Measurements from ENCODE around the gene GPX2. TPM values are rescaled to one million over a fixed set of nuclear protein-coding genes. Genes with fewer than 3 reads are reported as not detected.

Gene GPX2
- total RNA-seq, 1 experiment from 2014 or later: 188 TPM

DNA sequence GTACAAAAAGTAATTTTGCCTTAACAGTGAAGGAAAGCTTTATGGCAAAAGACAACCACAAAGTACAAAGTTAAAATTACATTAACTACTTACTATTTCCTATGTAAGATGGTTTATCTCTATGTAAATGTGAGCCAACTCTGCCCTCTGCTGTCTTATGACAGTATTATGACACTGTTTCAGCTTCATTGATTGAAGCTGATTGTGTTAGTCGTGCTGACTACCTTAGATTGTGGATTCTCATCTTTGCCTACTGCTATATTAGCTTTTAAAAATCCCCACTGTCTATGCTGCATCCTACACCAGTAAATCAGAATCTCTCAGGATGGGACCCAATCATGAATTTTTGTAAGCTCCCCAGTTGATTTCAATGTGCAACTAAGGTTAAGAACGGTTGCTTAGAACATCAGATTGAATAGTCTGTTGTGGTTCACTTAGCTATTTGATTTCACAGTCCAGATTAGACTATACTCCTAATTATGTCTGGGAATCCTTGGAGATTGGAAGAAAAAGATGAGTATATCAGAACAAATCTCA is 50.6 kb downstream of the GPX2 start:
- TF ChIP-seq, protein P1, sequence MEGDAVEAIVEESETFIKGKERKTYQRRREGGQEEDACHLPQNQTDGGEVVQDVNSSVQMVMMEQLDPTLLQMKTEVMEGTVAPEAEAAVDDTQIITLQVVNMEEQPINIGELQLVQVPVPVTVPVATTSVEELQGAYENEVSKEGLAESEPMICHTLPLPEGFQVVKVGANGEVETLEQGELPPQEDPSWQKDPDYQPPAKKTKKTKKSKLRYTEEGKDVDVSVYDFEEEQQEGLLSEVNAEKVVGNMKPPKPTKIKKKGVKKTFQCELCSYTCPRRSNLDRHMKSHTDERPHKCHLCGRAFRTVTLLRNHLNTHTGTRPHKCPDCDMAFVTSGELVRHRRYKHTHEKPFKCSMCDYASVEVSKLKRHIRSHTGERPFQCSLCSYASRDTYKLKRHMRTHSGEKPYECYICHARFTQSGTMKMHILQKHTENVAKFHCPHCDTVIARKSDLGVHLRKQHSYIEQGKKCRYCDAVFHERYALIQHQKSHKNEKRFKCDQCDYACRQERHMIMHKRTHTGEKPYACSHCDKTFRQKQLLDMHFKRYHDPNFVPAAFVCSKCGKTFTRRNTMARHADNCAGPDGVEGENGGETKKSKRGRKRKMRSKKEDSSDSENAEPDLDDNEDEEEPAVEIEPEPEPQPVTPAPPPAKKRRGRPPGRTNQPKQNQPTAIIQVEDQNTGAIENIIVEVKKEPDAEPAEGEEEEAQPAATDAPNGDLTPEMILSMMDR (IDR thresholded peaks at IDR 0.05; ENCODE audit: unreplicated experiment): no peak
- Mint-ChIP-seq H3K4me1 (ENCODE audit: low read depth, unreplicated experiment) (no peaks in the 10 kb centered on the region), H3K4me3 (ENCODE audit: low read depth, unreplicated experiment) (no peak overlapping the region), H3K27ac (ENCODE audit: unreplicated experiment) (no peak overlapping the region), H3K36me3 (ENCODE audit: insufficient read depth, unreplicated experiment) (no peaks in the 10 kb centered on the region), H3K27me3 (ENCODE audit: unreplicated experiment) (peaks cover 45% of the 10 kb centered on the region), H3K9me3 (ENCODE audit: low read depth, unreplicated experiment) (no peaks in the 10 kb centered on the region)
- BruUV-seq (replicated peaks): no TSS peak
- DNase-seq: peak; percentile 40
- CTCF ChIA-PET: interaction anchor here (0.7 to 4.8 kb wide), 14 partner anchors 9 to 262 kb away, joined by 3 to 53 read pairs (median 4); no protein-coding TSS in a partner anchor
- intact Hi-C loops (cut with micrococcal nuclease; ENCODE audit: unreplicated experiment): loop anchor here (2.0 to 5.0 kb wide), 4 partner anchors 69 to 220 kb away; no protein-coding TSS in a partner anchor

DNA sequence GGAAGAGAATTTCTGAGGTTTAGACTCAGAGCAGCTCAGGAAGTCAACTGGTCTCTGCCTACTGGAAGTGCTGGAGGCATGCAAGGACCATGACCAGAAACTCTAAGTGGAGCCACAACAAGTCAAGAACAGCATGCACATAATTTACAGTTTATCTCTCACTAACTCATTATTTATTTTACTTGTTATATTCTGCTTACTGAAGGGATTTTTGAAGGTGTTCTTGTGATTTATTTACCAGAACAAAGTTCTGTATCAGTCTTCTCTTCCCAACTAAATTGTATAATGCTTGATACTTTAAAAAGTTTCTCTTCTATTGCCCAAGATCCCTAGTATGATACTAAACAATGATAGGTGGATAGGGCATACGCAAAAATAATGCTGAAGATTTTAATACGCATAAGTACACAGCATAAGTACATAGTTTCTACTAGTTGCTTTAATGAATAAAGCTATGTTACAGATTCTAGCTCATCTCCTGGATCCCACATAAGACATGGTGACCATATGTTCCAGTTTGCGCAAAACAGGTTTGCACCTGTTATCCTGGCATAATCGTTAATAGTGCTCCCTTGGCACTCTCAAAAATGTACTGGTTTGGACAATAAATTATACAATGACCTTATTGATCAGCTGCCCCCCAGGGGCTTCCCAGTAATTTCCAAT is 51.2 kb downstream of the GPX2 start:
- no TSS peak for BruUV-seq (replicated peaks)
- DNase-seq: no peak
- no peak overlapping the region for H3K27ac Mint-ChIP-seq (ENCODE audit: unreplicated experiment)
- H3K4me3 Mint-ChIP-seq (ENCODE audit: low read depth, unreplicated experiment): no peak overlapping the region
- no peaks in the 10 kb centered on the region for H3K9me3 Mint-ChIP-seq (ENCODE audit: low read depth, unreplicated experiment)
- peaks cover 45% of the 10 kb centered on the region for H3K27me3 Mint-ChIP-seq (ENCODE audit: unreplicated experiment)
- no peaks in the 10 kb centered on the region for H3K4me1 Mint-ChIP-seq (ENCODE audit: low read depth, unreplicated experiment)
- TF ChIP-seq, protein P1 (IDR thresholded peaks at IDR 0.05; ENCODE audit: unreplicated experiment): no peak
- intact Hi-C loops (cut with micrococcal nuclease; ENCODE audit: unreplicated experiment): loop anchor here (2.0 to 5.0 kb wide), 3 partner anchors 69 to 219 kb away; no protein-coding TSS in a partner anchor
- H3K36me3 Mint-ChIP-seq (ENCODE audit: insufficient read depth, unreplicated experiment): no peaks in the 10 kb centered on the region
- CTCF ChIA-PET: interaction anchor here (0.8 to 4.8 kb wide), 11 partner anchors 9 to 262 kb away, joined by 3 to 53 read pairs (median 4); no protein-coding TSS in a partner anchor

DNA sequence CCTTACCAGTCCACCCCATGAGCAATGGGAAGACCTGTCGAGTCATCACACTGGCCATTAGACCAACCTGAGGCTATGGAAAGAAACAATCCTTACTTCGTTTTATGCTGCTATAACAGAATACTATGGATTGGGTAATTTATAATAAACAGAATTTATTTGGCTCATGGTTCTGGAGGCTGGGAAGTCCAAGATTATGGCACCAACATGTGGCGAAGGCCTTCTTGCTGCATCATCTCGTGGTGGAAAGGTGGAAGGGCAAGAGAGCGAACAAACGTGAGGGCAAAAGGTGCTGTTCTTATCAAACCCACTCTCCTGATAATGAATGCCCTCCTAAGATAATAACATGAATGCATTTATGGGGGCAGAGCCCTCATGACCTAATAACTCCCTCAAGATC is 53.2 kb downstream of the GPX2 start:
- Mint-ChIP-seq H3K27ac (ENCODE audit: unreplicated experiment) (no peak overlapping the region), H3K27me3 (ENCODE audit: unreplicated experiment) (peaks cover 63% of the 10 kb centered on the region), H3K36me3 (ENCODE audit: insufficient read depth, unreplicated experiment) (no peaks in the 10 kb centered on the region), H3K4me1 (ENCODE audit: low read depth, unreplicated experiment) (no peaks in the 10 kb centered on the region), H3K9me3 (ENCODE audit: low read depth, unreplicated experiment) (no peaks in the 10 kb centered on the region), H3K4me3 (ENCODE audit: low read depth, unreplicated experiment) (no peak overlapping the region)
- TF ChIP-seq, protein P1 (IDR thresholded peaks at IDR 0.05; ENCODE audit: unreplicated experiment): no peak
- no TSS peak for BruUV-seq (replicated peaks)
- intact Hi-C loops (cut with micrococcal nuclease; ENCODE audit: unreplicated experiment): loop anchor here (10.0 kb wide), 1 partner anchor 345 kb away; the partner anchor contains the start of genes HSPA2 and PPP1R36
- CTCF ChIA-PET: interaction anchor here (1.1 to 4.8 kb wide), 2 partner anchors 9 to 66 kb away, joined by 3 to 53 read pairs; no protein-coding TSS in a partner anchor
- no peak for DNase-seq

Other genes starting within 250 kb of the GPX2 start
- 39.0 and 53.6 TPM in 2 replicates for gene PLEKHG3, start 238.3 kb downstream of the GPX2 start, total RNA-seq (2022)
- 0.05 TPM in 1 of 2 replicates, not detected in the other for gene SPTB, start 62.8 kb downstream of the GPX2 start, total RNA-seq (2022)
- 48.5 and 48.8 TPM in 2 replicates for gene CHURC1, start 28.3 kb downstream of the GPX2 start, total RNA-seq (2022)
- 20.7 and 22.8 TPM in 2 replicates for gene RAB15, start 29.6 kb upstream of the GPX2 start, total RNA-seq (2022)
- 15.0 and 17.6 TPM in 2 replicates for gene FNTB, start 44.1 kb upstream of the GPX2 start, total RNA-seq (2022)
- 83.6 and 85.2 TPM in 2 replicates for gene MAX, start 159.8 kb upstream of the GPX2 start, total RNA-seq (2022)